PC-9 (cell line): ENCODE results near the gene STK38L. TPM values are rescaled to one million over a fixed set of nuclear protein-coding genes. Genes with fewer than 3 reads are reported as not detected.

Experiments used
- BruUV-seq: library from RNA; stranded (reverse); fragments of 400-500 nt; replicated peaks from 2 replicates; lab custom pipeline; 2021; lab: Mats Ljungman, UMichigan
- CTCF ChIA-PET: fragments of 300-600 bp; sonication (Branson Sonifier 250); formaldehyde crosslinking; loops from one replicate; lab custom pipeline; 2022; ENCODE audit warnings: antibody characterized with exemption; lab: Charles Lee
- POLR2A ChIA-PET: fragments of 300-600 bp; sonication (Branson Sonifier 250); formaldehyde crosslinking; loops from one replicate; lab custom pipeline; 2022; ENCODE audit warnings: antibody characterized with exemption; ENCODE audit not compliant: unreplicated experiment; lab: Charles Lee
- DNase-seq, 2 experiments: peaks; one replicate each; pipeline versions ENCODE4 v3.0.0 to v3.0.0-alpha.2; 2015 to 2022; ENCODE audit warnings: mixed read lengths in 1 of 2
- H2AFZ ChIP-seq: fragments of 200-600 bp; sonication (generic); 2 replicates; pipeline ENCODE4 v1.8.1; 2017; ENCODE audit warnings: antibody characterized with exemption
- H3F3A ChIP-seq: fragments of 200-600 bp; sonication (generic); 2 replicates; pipeline ENCODE4 v1.8.1; 2017; ENCODE audit warnings: antibody characterized with exemption, mild to moderate bottlenecking, low read depth; ENCODE audit not compliant: insufficient read depth
- H3K27ac ChIP-seq: fragments of 200-600 bp; sonication (generic); 2 replicates; pipeline ENCODE4 v1.6.1; 2016; ENCODE audit warnings: mixed run types
- H3K27me3 ChIP-seq: fragments of 200-600 bp; sonication (generic); 2 replicates; pipeline ENCODE4 v1.6.1; 2016; ENCODE audit warnings: low read depth, mixed run types; ENCODE audit not compliant: insufficient read depth
- H3K36me3 ChIP-seq: fragments of 200-600 bp; sonication (generic); 2 replicates; pipeline ENCODE4 v1.6.1; 2016; ENCODE audit warnings: low read depth, mixed run types
- H3K4me1 ChIP-seq: fragments of 200-600 bp; sonication (generic); replicated peaks from 2 replicates; pipeline ENCODE4 v1.6.1; 2016; ENCODE audit warnings: mixed run types; ENCODE audit not compliant: insufficient read depth
- H3K4me2 ChIP-seq: fragments of 200-600 bp; sonication (generic); 2 replicates; pipeline ENCODE4 v1.6.1; 2017; ENCODE audit warnings: mixed run types
- H3K4me3 ChIP-seq: fragments of 200-600 bp; sonication (generic); 2 replicates; pipeline ENCODE4 v1.6.1; 2016; ENCODE audit warnings: mixed run types
- H3K79me2 ChIP-seq: fragments of 200-600 bp; sonication (generic); 2 replicates; pipeline ENCODE4 v1.6.1; 2017; ENCODE audit warnings: low read depth, mixed run types
- H3K9me2 ChIP-seq: fragments of 200-600 bp; sonication (generic); 2 replicates; pipeline ENCODE4 v1.8.1; 2017; ENCODE audit warnings: mild to moderate bottlenecking; ENCODE audit not compliant: insufficient read depth
- H3K9me3 ChIP-seq: fragments of 200-600 bp; sonication (generic); 2 replicates; pipeline ENCODE4 v1.8.1; 2016; ENCODE audit warnings: low read depth; ENCODE audit not compliant: insufficient read depth
- H4K20me1 ChIP-seq: fragments of 200-600 bp; sonication (generic); 2 replicates; pipeline ENCODE4 v1.8.1; 2017; ENCODE audit not compliant: insufficient read depth
- EZH2 ChIP-seq: fragments of 200-600 bp; sonication (generic); IDR thresholded peaks from 2 replicates; pipeline ENCODE4 v1.8.0; 2017; ENCODE audit warnings: antibody characterized with exemption, low read depth
- intact Hi-C: fragments of 100-400 bp; cut with micrococcal nuclease; formaldehyde crosslinking; loops from one replicate; pipeline ENCODE4 v1.10.0; 2022; ENCODE audit not compliant: unreplicated experiment
- total RNA-seq: library from RNA; stranded (reverse); gene quantifications from 2 replicates; pipeline ENCODE4 v1.2.3, GENCODE V29; 2021
- TF ChIP-seq, protein P1 (sequence below): fragments of 200-600 bp; sonication (generic); conservative IDR thresholded peaks from 2 replicates; pipeline ENCODE4 v1.6.1; 2017; ENCODE audit warnings: mixed run types, antibody characterized with exemption, mild to moderate bottlenecking, moderate library complexity

Gene STK38L
- total RNA-seq, 1 experiment from 2014 or later = 34.7 TPM

DNA sequence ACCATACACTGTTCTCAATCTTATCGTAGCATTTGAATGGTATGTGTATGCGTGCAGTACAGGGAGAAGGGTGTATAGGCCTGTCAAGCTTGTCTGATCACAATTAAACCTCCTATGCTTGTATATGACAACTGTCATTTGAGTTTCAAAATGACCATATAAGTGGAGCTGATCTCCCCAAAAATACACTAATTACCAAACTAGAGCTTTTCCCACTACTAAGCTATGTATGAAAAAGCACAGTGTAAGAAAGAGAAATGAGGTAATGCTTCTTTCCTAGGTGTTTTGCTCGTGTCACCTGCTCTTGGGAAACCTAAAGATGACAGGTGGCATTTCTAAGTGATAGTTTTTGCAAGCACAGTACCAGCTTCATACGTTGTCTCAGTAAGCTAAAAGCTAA is 1.1 kb upstream of the STK38L start:
- H3K4me2 ChIP-seq = peak overlapping the region; percentile 86
- H2AFZ ChIP-seq = no peak overlapping the region; the same call in 1 of the 2 replicates
- no peaks in the 10 kb centered on the region for H3K9me3 ChIP-seq
- ChIA-PET POLR2A (interaction anchor here (0.6 kb wide), 1 partner anchor 251 kb away, joined by 4 read pairs; no protein-coding TSS in a partner anchor), CTCF (no interaction called here)
- no peak overlapping the region for H3K4me3 ChIP-seq
- no peaks in the 10 kb centered on the region for H3K36me3 ChIP-seq
- BruUV-seq = no TSS peak
- H3K4me1 ChIP-seq = peaks cover 19% of the 10 kb centered on the region
- no peak for TF ChIP-seq EZH2
- TF ChIP-seq, protein P1, sequence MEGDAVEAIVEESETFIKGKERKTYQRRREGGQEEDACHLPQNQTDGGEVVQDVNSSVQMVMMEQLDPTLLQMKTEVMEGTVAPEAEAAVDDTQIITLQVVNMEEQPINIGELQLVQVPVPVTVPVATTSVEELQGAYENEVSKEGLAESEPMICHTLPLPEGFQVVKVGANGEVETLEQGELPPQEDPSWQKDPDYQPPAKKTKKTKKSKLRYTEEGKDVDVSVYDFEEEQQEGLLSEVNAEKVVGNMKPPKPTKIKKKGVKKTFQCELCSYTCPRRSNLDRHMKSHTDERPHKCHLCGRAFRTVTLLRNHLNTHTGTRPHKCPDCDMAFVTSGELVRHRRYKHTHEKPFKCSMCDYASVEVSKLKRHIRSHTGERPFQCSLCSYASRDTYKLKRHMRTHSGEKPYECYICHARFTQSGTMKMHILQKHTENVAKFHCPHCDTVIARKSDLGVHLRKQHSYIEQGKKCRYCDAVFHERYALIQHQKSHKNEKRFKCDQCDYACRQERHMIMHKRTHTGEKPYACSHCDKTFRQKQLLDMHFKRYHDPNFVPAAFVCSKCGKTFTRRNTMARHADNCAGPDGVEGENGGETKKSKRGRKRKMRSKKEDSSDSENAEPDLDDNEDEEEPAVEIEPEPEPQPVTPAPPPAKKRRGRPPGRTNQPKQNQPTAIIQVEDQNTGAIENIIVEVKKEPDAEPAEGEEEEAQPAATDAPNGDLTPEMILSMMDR = no peak
- no peaks in the 10 kb centered on the region for H3K27me3 ChIP-seq
- H3K79me2 ChIP-seq = peaks cover 32% of the 10 kb centered on the region
- peak overlapping the region; percentile 75 for H3K27ac ChIP-seq
- no peaks in the 10 kb centered on the region for H4K20me1 ChIP-seq
- H3F3A ChIP-seq = peaks cover 25% of the 10 kb centered on the region
- intact Hi-C loops = loop anchor here (2.0 kb wide), 1 partner anchor 52 kb away; no protein-coding TSS in a partner anchor
- no peaks in the 10 kb centered on the region for H3K9me2 ChIP-seq
- DNase-seq = no peak

GRCh38 chr12:27244689-27245488 is 803 bp downstream of the STK38L start:
- ChIA-PET POLR2A (interaction anchor here (0.5 to 1.1 kb wide), 8 partner anchors 27 to 1144 kb away, joined by 3 to 12 read pairs (median 3); no protein-coding TSS in a partner anchor), CTCF (interaction anchor here (0.7 to 1.6 kb wide), 3 partner anchors 61 to 543 kb away, joined by 3 to 6 read pairs (median 3); no protein-coding TSS in a partner anchor)

DNA sequence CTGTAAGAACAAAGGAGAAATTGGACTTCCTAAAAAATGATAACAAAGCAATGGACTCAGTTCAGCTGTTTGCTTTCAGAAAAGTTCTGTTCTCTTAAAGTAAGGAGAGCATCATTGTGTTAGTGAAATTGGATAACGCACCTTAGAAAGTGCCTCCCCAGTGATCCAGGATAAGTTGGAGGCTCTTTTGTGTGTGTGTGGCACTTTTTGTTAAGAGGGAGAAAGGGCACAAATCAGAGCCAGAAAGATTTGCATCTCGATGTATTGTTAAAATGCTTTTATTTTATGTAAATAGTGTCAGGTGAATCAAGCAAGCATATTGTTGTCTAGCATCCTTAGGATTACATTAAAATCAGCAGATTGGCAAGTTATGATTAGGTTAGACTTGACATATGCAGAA is 2.1 kb downstream of the STK38L start:
- no TSS peak for BruUV-seq
- no peaks in the 10 kb centered on the region for H3K9me2 ChIP-seq
- H3K4me3 ChIP-seq = peak overlapping the region; percentile 64; the same call in 1 of the 2 replicates
- intact Hi-C loops = loop anchor here (5.0 kb wide), 1 partner anchor 56 kb away; no protein-coding TSS in a partner anchor
- peaks cover 55% of the 10 kb centered on the region for H3K79me2 ChIP-seq
- peaks cover 21% of the 10 kb centered on the region for H3F3A ChIP-seq
- 0 out of 2 replicates have a peak, but pooled peaks cover 6% of the 10 kb centered on the region for H4K20me1 ChIP-seq
- no peak overlapping the region for H2AFZ ChIP-seq
- peak overlapping the region; percentile 86 for H3K4me2 ChIP-seq
- ChIA-PET CTCF (interaction anchor here (0.6 kb wide), 1 partner anchor 55 kb away, joined by 3 read pairs; no protein-coding TSS in a partner anchor), POLR2A (interaction anchor here (0.6 kb wide), 1 partner anchor 79 kb away, joined by 4 read pairs; no protein-coding TSS in a partner anchor)
- no peaks in the 10 kb centered on the region for H3K36me3 ChIP-seq
- peaks cover 19% of the 10 kb centered on the region for H3K4me1 ChIP-seq
- TF ChIP-seq, protein P1 = no peak
- no peak for TF ChIP-seq EZH2
- no peaks in the 10 kb centered on the region; the same call in 1 of the 2 replicates for H3K9me3 ChIP-seq
- DNase-seq = no peak
- H3K27me3 ChIP-seq = no peaks in the 10 kb centered on the region
- no peak overlapping the region for H3K27ac ChIP-seq

More at GRCh38 chr12:27244689-27245488, 803 bp downstream of the STK38L start:
- Histone ChIP-seq H3K27me3 (no peaks in the 10 kb centered on the region), H3F3A (peaks cover 21% of the 10 kb centered on the region), H4K20me1 (0 out of 2 replicates have a peak, but pooled peaks cover 6% of the 10 kb centered on the region), H3K9me2 (no peaks in the 10 kb centered on the region), H3K4me1 (peaks cover 19% of the 10 kb centered on the region), H2AFZ (peak overlapping the region; percentile 89), H3K79me2 (peaks cover 47% of the 10 kb centered on the region), H3K4me3 (peak overlapping the region; percentile 64), H3K27ac (peak overlapping the region; percentile 75), H3K4me2 (peak overlapping the region; percentile 86), H3K9me3 (no peaks in the 10 kb centered on the region), H3K36me3 (no peaks in the 10 kb centered on the region)
- TSS peak; percentile 60 for BruUV-seq
- no peak for DNase-seq
- intact Hi-C loops = loop anchor here (1.0 to 5.0 kb wide), 5 partner anchors 57 to 231 kb away; partner anchors contain the start of gene TM7SF3
- TF ChIP-seq EZH2 = no peak
- TF ChIP-seq, protein P1 = 0 out of 2 replicates have a peak, but pooled peaks have one; percentile 4
